Measurements from ENCODE around the gene GLB1L2.

DNA sequence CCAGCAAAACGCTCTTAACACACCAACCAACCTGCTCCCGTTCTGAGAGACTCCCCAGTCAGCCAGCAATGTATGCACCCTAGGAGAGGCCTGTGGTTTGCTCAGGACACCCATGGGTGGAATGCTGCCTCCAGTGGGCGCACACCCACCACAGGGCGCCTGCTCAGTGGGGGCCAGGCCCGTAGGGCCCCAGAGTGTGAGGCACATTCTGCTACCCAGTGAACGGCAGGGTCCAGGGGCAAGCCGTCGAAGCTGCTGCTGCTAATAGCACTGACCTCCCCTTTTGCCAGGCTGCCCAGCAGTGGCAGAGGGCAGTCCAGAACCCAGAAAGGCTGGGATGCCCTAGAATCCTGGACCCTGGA lies 67.5 kb downstream of the GLB1L2 start:
- TF ChIP-seq, protein P1, sequence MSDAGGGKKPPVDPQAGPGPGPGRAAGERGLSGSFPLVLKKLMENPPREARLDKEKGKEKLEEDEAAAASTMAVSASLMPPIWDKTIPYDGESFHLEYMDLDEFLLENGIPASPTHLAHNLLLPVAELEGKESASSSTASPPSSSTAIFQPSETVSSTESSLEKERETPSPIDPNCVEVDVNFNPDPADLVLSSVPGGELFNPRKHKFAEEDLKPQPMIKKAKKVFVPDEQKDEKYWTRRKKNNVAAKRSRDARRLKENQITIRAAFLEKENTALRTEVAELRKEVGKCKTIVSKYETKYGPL (CRISPR knock-in tag; IDR thresholded peaks at IDR 0.05) = no peak
- TF ChIP-seq CCAR2 (optimal IDR thresholded peaks at IDR 0.05; ENCODE audit: low read depth, low read length) (no peak), MYNN (CRISPR knock-in tag; IDR thresholded peaks at IDR 0.05; ENCODE audit: low read depth) (no peak), RFX5 (IDR thresholded peaks at IDR 0.05; ENCODE audit: low read depth, low read length) (no peak), EHMT2 (IDR thresholded peaks at IDR 0.05; ENCODE audit: borderline replicate concordance, low read depth, low read length) (no peak), SIN3B (IDR thresholded peaks at IDR 0.05; ENCODE audit: low read length) (no peak), PCBP1 (IDR thresholded peaks at IDR 0.05; ENCODE audit: borderline replicate concordance, low read depth, low read length) (no peak), ZKSCAN1 (IDR thresholded peaks at IDR 0.05; ENCODE audit: low read length) (no peak), RELA (CRISPR knock-in tag; IDR thresholded peaks at IDR 0.05) (no peak)
- TF ChIP-seq, protein P2, sequence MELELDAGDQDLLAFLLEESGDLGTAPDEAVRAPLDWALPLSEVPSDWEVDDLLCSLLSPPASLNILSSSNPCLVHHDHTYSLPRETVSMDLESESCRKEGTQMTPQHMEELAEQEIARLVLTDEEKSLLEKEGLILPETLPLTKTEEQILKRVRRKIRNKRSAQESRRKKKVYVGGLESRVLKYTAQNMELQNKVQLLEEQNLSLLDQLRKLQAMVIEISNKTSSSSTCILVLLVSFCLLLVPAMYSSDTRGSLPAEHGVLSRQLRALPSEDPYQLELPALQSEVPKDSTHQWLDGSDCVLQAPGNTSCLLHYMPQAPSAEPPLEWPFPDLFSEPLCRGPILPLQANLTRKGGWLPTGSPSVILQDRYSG (CRISPR knock-in tag; IDR thresholded peaks at IDR 0.05) = no peak
